GM12878 (cell line): Measurements from ENCODE around the gene NLRP6. TPM values are rescaled to one million over a fixed set of nuclear protein-coding genes. Genes with fewer than 3 reads are reported as not detected.
A peak's percentile ranks its signal among the peaks of the same experiment; 100 is the strongest.

Experiments
- E2F4 ChIP-seq: IDR thresholded peaks from 2 replicates; pipeline ENCODE4 v1.6.1; 2012; ENCODE audit warnings: low read depth, low read length, improper control_type of control experiment
- MLLT1 ChIP-seq: fragments of 450-650 bp; IDR thresholded peaks from 2 replicates; pipeline ENCODE4 v1.6.1; 2016; ENCODE audit warnings: mild to moderate bottlenecking
- MTA2 ChIP-seq: fragments of 450-650 bp; IDR thresholded peaks from 2 replicates; pipeline ENCODE4 v1.6.1; 2016; ENCODE audit warnings: low read depth, mild to moderate bottlenecking, moderate library complexity
- NFIC ChIP-seq: IDR thresholded peaks from 2 replicates; pipeline ENCODE4 v1.6.1; 2012; ENCODE audit warnings: low read depth, mild to moderate bottlenecking, inconsistent platforms, low read length, moderate library complexity
- NKRF ChIP-seq: fragments of 450-650 bp; conservative IDR thresholded peaks from 2 replicates; pipeline ENCODE4 v1.6.1; 2017; ENCODE audit warnings: mild to moderate bottlenecking, moderate library complexity
- PML ChIP-seq: IDR thresholded peaks from 2 replicates; pipeline ENCODE4 v1.6.1; 2012; ENCODE audit warnings: low read length, inconsistent platforms
- RB1 ChIP-seq: fragments of 450-650 bp; formaldehyde crosslinking; IDR thresholded peaks from 2 replicates; pipeline ENCODE4 v1.6.1; 2017; ENCODE audit warnings: mild to moderate bottlenecking, borderline replicate concordance
- SMAD1 ChIP-seq: fragments of 450-650 bp; IDR thresholded peaks from 2 replicates; pipeline ENCODE4 v1.6.1; 2018; ENCODE audit warnings: mild to moderate bottlenecking, low read depth; ENCODE audit not compliant: partially characterized antibody
- ZBTB40 ChIP-seq: fragments of 450-650 bp; IDR thresholded peaks from 2 replicates; pipeline ENCODE4 v1.6.1; 2016; ENCODE audit warnings: mild to moderate bottlenecking, moderate library complexity, borderline replicate concordance
- polyA plus RNA-seq, 11 experiments: library from polyadenylated mRNA; depleted of rRNA in 4 of 11; unstranded in 6 of 11; stranded (reverse) in 5 of 11; fragments of >200 nt; fragmentation: Nextera tagmentation in 4 of 11; fragmentation: Illumina TruSeq in 1 of 11; extraction: Ambion mirVana in 4 of 11; extraction: Trizol in 1 of 11; gene quantifications; 1 replicate in 1 of 11; 2 replicates in 10 of 11; pipeline versions ENCODE4 v1.2.1 to v1.2.3, GENCODE V29; 2011 to 2016; ENCODE audit warnings: inconsistent platforms in 2 of 11, missing spikeins in 2 of 11, low read depth in 1 of 11
- total RNA-seq, 4 experiments: library from RNA; depleted of rRNA in 3 of 4; stranded (reverse); fragments of >200 nt in 3 of 4; fragmentation: Illumina TruSeq in 1 of 4; extraction: Trizol in 1 of 4; gene quantifications; 2 replicates each; pipeline versions ENCODE4 v1.2.1 to v1.2.3, GENCODE V29; 2013 to 2021

NLRP6 gene
- total and polyA plus RNA-seq, 10 of the 15 experiments (the other 5 are each of a cell fraction or from before 2014, with no cell fraction given) = 0.03 to 0.11 TPM; not detected in 8

GRCh38 chr11:267491-267994 is 10.7 kb upstream of the NLRP6 start (continued):
- TF ChIP-seq NFIC (no peak), ZBTB40 (no peak), MTA2 (peak; percentile 57; the same call in 1 of the 2 replicates), NKRF (peak; percentile 49; the same call in 1 of the 2 replicates), MLLT1 (peak; percentile 15), PML (no peak), SMAD1 (peak; percentile 50), E2F4 (0 out of 2 replicates have a peak, but pooled peaks have one; percentile 26), RB1 (peak; percentile 20; the same call in 1 of the 2 replicates)
